IMR-90 (cell line): ENCODE measurements around the gene STOML1. TPM values are rescaled to one million over a fixed set of nuclear protein-coding genes. Genes with fewer than 3 reads are reported as not detected.
A peak's percentile ranks its signal among the peaks of the same experiment; 100 is the strongest.

ENCODE experiments used
- ATAC-seq: fragments of 200-7000 bp; cut with Tn5 transposase; 2 replicates; pipeline ENCODE4 v1.9.1; 2020; ENCODE audit warnings: low read depth, mild to moderate bottlenecking, moderate library complexity
- BruUV-seq: library from RNA; stranded (reverse); fragments of 400-500 nt; replicated peaks from 2 replicates; lab custom pipeline; 2021; lab: Mats Ljungman, UMichigan
- CTCF ChIA-PET: fragments of 300-600 bp; formaldehyde crosslinking; extraction: SDS; loops from one replicate; lab custom pipeline; 2021; ENCODE audit warnings: antibody characterized with exemption; lab: Yijun Ruan, JAX
- POLR2A ChIA-PET: fragments of 300-600 bp; sonication (Branson Sonifier 250); formaldehyde crosslinking; loops from one replicate; lab custom pipeline; 2022; ENCODE audit warnings: antibody characterized with exemption; ENCODE audit not compliant: unreplicated experiment; lab: Charles Lee
- DNase-seq: peaks from one replicate; pipeline ENCODE4 v3.0.0; 2013
- H2AFZ ChIP-seq: replicated peaks from 2 replicates; pipeline ENCODE3; 2013; ENCODE audit warnings: low read length, mild to moderate bottlenecking; ENCODE audit not compliant: poor library complexity
- H2AK5ac ChIP-seq: 2 replicates; pipeline ENCODE4 v1.6.1; 2013; ENCODE audit warnings: low read depth, low read length, inconsistent platforms
- H2AK9ac ChIP-seq: replicated peaks from 2 replicates; pipeline ENCODE3; 2013; ENCODE audit warnings: mild to moderate bottlenecking, low read depth, low read length, moderate library complexity; ENCODE audit not compliant: poor library complexity
- H2BK120ac ChIP-seq: 2 replicates; pipeline ENCODE4 v1.6.1; 2013; ENCODE audit warnings: low read depth, low read length, inconsistent platforms
- H2BK15ac ChIP-seq: 3 replicates; pipeline ENCODE4 v1.6.1; 2013; ENCODE audit warnings: low read depth, low read length, inconsistent platforms
- H2BK20ac ChIP-seq: 2 replicates; pipeline ENCODE4 v1.6.1; 2013; ENCODE audit warnings: low read depth, mild to moderate bottlenecking, inconsistent platforms, low read length, moderate library complexity
- H2BK5ac ChIP-seq: 2 replicates; pipeline ENCODE4 v1.6.1; 2013; ENCODE audit warnings: mild to moderate bottlenecking, low read depth, low read length, inconsistent platforms; ENCODE audit not compliant: poor library complexity, severe bottlenecking
- H3K14ac ChIP-seq: replicated peaks from 2 replicates; pipeline ENCODE4 v1.6.1; 2013; ENCODE audit warnings: low read depth, low read length, inconsistent platforms
- H3K18ac ChIP-seq: 2 replicates; pipeline ENCODE4 v1.6.1; 2013; ENCODE audit warnings: low read depth, low read length, control low read depth
- H3K23ac ChIP-seq: 2 replicates; pipeline ENCODE4 v1.6.1; 2013; ENCODE audit warnings: low read depth, low read length, inconsistent platforms
- H3K27ac ChIP-seq: 2 replicates; pipeline ENCODE4 v1.5.1; 2013; ENCODE audit warnings: mild to moderate bottlenecking, control low read depth, low read length; ENCODE audit not compliant: insufficient read depth
- H3K27me3 ChIP-seq: 2 replicates; pipeline ENCODE4 v1.6.1; 2013; ENCODE audit warnings: low read length; ENCODE audit not compliant: control insufficient read depth, insufficient read depth
- H3K36me3 ChIP-seq: 2 replicates; pipeline ENCODE4 v1.6.1; 2013; ENCODE audit warnings: low read length, mixed read lengths; ENCODE audit not compliant: control insufficient read depth, insufficient read depth
- H3K4ac ChIP-seq: 2 replicates; pipeline ENCODE4 v1.6.1; 2013; ENCODE audit warnings: low read depth, low read length, inconsistent platforms
- H3K4me1 ChIP-seq: 2 replicates; pipeline ENCODE4 v1.6.1; 2013; ENCODE audit warnings: low read length, mixed read lengths; ENCODE audit not compliant: control insufficient read depth, insufficient read depth
- H3K4me2 ChIP-seq: 2 replicates; pipeline ENCODE4 v1.6.1; 2013; ENCODE audit warnings: low read depth, mild to moderate bottlenecking, control low read depth, low read length, moderate library complexity
- H3K4me3 ChIP-seq: 2 replicates; pipeline ENCODE4 v1.5.1; 2013; ENCODE audit warnings: low read depth, mild to moderate bottlenecking, control low read depth, low read length, moderate library complexity; ENCODE audit not compliant: insufficient read depth
- H3K56ac ChIP-seq: 2 replicates; pipeline ENCODE4 v1.6.1; 2013; ENCODE audit warnings: low read length, inconsistent platforms; ENCODE audit not compliant: insufficient read depth; ENCODE audit errors: extremely low read depth
- H3K79me1 ChIP-seq, 2 experiments: 2 replicates each; pipeline ENCODE4 v1.6.1; 2013; ENCODE audit warnings: low read length in 2 of 2, inconsistent platforms in 1 of 2, low read depth in 1 of 2
- H3K9ac ChIP-seq: 2 replicates; pipeline ENCODE4 v1.6.1; 2013; ENCODE audit warnings: low read depth, low read length, control low read depth
- H3K9me1 ChIP-seq: 2 replicates; pipeline ENCODE4 v1.6.1; 2013; ENCODE audit warnings: low read length, inconsistent platforms; ENCODE audit not compliant: insufficient read depth
- H3K9me3 ChIP-seq: 2 replicates; pipeline ENCODE4 v1.6.1; 2013; ENCODE audit warnings: low read length; ENCODE audit not compliant: control insufficient read depth, insufficient read depth
- H4K20me1 ChIP-seq: 2 replicates; pipeline ENCODE4 v1.6.1; 2013; ENCODE audit warnings: low read length, inconsistent platforms; ENCODE audit not compliant: insufficient read depth
- H4K5ac ChIP-seq: 2 replicates; pipeline ENCODE4 v1.6.1; 2013; ENCODE audit warnings: mild to moderate bottlenecking, low read depth, low read length, control low read depth
- H4K8ac ChIP-seq, 2 experiments: 2 replicates each; pipeline ENCODE4 v1.6.1; 2013; ENCODE audit warnings: low read depth in 2 of 2, low read length in 2 of 2, control low read depth in 1 of 2, inconsistent platforms in 1 of 2
- H4K91ac ChIP-seq: 2 replicates; pipeline ENCODE4 v1.6.1; 2013; ENCODE audit warnings: low read depth, low read length, inconsistent platforms; ENCODE audit not compliant: insufficient read depth
- CEBPB ChIP-seq: IDR thresholded peaks from 2 replicates; pipeline ENCODE4 v1.6.1; 2012; ENCODE audit warnings: low read depth, low read length, improper control_type of control experiment
- CHD1 ChIP-seq: IDR thresholded peaks from 2 replicates; pipeline ENCODE4 v1.6.1; 2012; ENCODE audit warnings: low read depth, low read length, improper control_type of control experiment
- FOS ChIP-seq: fragments of 150-350 bp; IDR thresholded peaks from 2 replicates; pipeline ENCODE4 v1.6.1; 2016; ENCODE audit warnings: low read depth, low read length
- MAFK ChIP-seq: IDR thresholded peaks from 2 replicates; pipeline ENCODE4 v1.6.1; 2012; ENCODE audit warnings: low read depth, low read length, improper control_type of control experiment
- MXI1 ChIP-seq: IDR thresholded peaks from 2 replicates; pipeline ENCODE4 v1.6.1; 2012; ENCODE audit warnings: low read depth, mild to moderate bottlenecking, low read length, moderate library complexity, borderline replicate concordance
- NFE2L2 ChIP-seq: fragments of 150-350 bp; IDR thresholded peaks from 2 replicates; pipeline ENCODE4 v1.6.1; 2016; ENCODE audit warnings: low read depth, mild to moderate bottlenecking, low read length
- RAD21 ChIP-seq: IDR thresholded peaks from 2 replicates; pipeline ENCODE4 v1.6.1; 2012; ENCODE audit warnings: low read length, improper control_type of control experiment
- RCOR1 ChIP-seq: IDR thresholded peaks from 2 replicates; pipeline ENCODE4 v1.6.1; 2012; ENCODE audit warnings: mild to moderate bottlenecking, low read length, improper control_type of control experiment; ENCODE audit not compliant: insufficient replicate concordance
- RFX5 ChIP-seq: IDR thresholded peaks from 2 replicates; pipeline ENCODE4 v1.8.0; 2012; ENCODE audit warnings: low read depth, mild to moderate bottlenecking, low read length, moderate library complexity
- SMC3 ChIP-seq: fragments of 150-350 bp; IDR thresholded peaks from 2 replicates; pipeline ENCODE4 v1.6.1; 2016; ENCODE audit warnings: low read depth, mild to moderate bottlenecking, antibody characterized with exemption, low read length, moderate library complexity
- WGBS, 2 experiments: methylation state at CpG; one replicate each; pipeline versions ENCODE4 v1.1.5 to v1.1.7; 2013; ENCODE audit warnings: missing lambda C conversion rate in 2 of 2; ENCODE audit not compliant: insufficient read length in 1 of 2; ENCODE audit errors: extremely low coverage in 2 of 2; 5-methylcytosine and 5-hydroxymethylcytosine counted together
- dilution Hi-C: fragments of 300-500 bp; cut with HindIII; formaldehyde crosslinking; loops from one replicate; pipeline ENCODE4 v1.14.3; 2018; ENCODE audit warnings: low sequenced_read_pairs; ENCODE audit not compliant: unreplicated experiment
- in situ Hi-C: fragments of 300-500 bp; cut with MboI; formaldehyde crosslinking; loops from 3 replicates; pipeline ENCODE4 v1.14.3; 2019; ENCODE audit warnings: low sequenced_read_pairs, inconsistent platforms, mixed read lengths
- intact Hi-C: fragments of 100-400 bp; cut with micrococcal nuclease; formaldehyde crosslinking; loops from 2 replicates; pipeline ENCODE4 v1.10.0; 2022
- polyA plus RNA-seq, 3 experiments: library from polyadenylated mRNA; depleted of rRNA; stranded (reverse); fragments of >200 nt; gene quantifications; 2 replicates each; pipeline ENCODE4 v1.2.3, GENCODE V29; 2012; ENCODE audit warnings: low replicate concordance in 1 of 3
- total RNA-seq: library from RNA; depleted of rRNA; stranded (reverse); fragments of >200 nt; gene quantifications from 2 replicates; pipeline ENCODE4 v1.2.3, GENCODE V29; 2012
- TF ChIP-seq, protein P1 (sequence below): fragments of 150-350 bp; IDR thresholded peaks from 2 replicates; pipeline ENCODE4 v1.6.1; 2016; ENCODE audit warnings: low read depth, mild to moderate bottlenecking, low read length, moderate library complexity, borderline replicate concordance
- TF ChIP-seq, protein P2 (sequence below): fragments of 150-350 bp; IDR thresholded peaks from 2 replicates; pipeline ENCODE4 v1.6.1; 2017; ENCODE audit warnings: mild to moderate bottlenecking, antibody characterized with exemption, low read length, low read depth

The STOML1 gene
- total and polyA plus RNA-seq, 2 of the 4 experiments (the other 2 are of a cell fraction): 11.8 to 21.2 TPM

DNA sequence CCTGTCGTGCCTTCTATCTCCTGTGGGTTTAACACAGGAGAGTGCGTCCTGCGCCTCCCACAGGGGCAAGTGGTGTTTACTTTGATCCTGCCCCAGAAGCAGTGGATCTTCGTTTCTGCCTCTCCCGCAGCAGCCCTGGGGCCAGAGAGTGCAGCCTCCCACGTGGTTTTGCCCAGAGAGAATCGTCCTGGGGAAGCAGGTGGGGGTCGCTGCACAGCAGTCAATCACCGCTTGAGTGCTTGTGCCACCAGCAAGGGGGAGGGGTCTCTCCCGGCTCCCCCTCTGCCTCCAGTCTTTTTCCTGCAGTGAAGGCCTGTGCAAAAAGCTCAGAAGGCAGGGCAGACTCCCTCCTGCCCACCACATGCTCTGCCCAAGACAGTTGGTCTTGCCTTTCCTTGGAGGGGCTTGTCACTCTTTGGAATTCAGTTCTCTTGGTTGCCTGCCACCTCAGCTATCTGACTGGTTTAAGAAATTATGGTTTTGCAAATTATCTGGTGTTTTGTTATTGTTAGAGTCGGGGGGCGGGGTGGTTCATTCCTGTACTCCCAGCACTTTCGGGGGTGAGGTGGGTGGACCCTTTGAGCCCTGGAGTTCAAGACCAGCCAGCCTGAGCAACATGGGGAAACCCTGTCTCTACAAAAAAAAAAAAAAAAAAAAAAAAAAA is 26.9 kb downstream of the STOML1 start:
- no peak overlapping the region for H3K4me3 ChIP-seq
- H3K79me1 ChIP-seq: no peaks in the 10 kb centered on the region
- peak overlapping the region; percentile 75 for H2BK120ac ChIP-seq
- H3K9ac ChIP-seq: no peak overlapping the region
- H3K4ac ChIP-seq: peak overlapping the region; percentile 51
- peak overlapping the region; percentile 74 for H3K14ac ChIP-seq
- BruUV-seq: no TSS peak
- peak overlapping the region; percentile 48 for H3K4me2 ChIP-seq
- 21% methylated on average over 7 of the region's 13 CpGs; no CpG with 5 or more reads in 1 of the 2 experiments for WGBS, 2 experiments
- DNase-seq: no peak
- ChIA-PET POLR2A (interaction anchor here (0.5 kb wide), 1 partner anchor 368 kb away, joined by 10 read pairs; no protein-coding TSS in a partner anchor), CTCF (interaction anchor here (0.8 to 2.1 kb wide), 4 partner anchors 8 to 14 kb away, joined by 3 to 13 read pairs (median 4); no protein-coding TSS in a partner anchor)
- H3K9me1 ChIP-seq: peaks cover 6% of the 10 kb centered on the region
- H2BK20ac ChIP-seq: peak overlapping the region; percentile 75; the same call in 1 of the 2 replicates
- H2BK5ac ChIP-seq: peak overlapping the region; percentile 36
- H3K27me3 ChIP-seq: no peaks in the 10 kb centered on the region
- peak overlapping the region; percentile 65; the same call in 1 of the 2 replicates for H2AK5ac ChIP-seq
- peaks cover 10% of the 10 kb centered on the region for H3K4me1 ChIP-seq
- dilution Hi-C loops: no loop called here
- H4K8ac ChIP-seq: peak overlapping the region in 1 of 2 experiments; percentile 95; a peak in 3 of 4 replicates
- peak overlapping the region; percentile 30 for H3K18ac ChIP-seq
- no peak overlapping the region for H3K23ac ChIP-seq
- H2BK15ac ChIP-seq: peak overlapping the region; percentile 33; the same call in 2 of the 3 replicates
- no peak overlapping the region for H3K56ac ChIP-seq
- TF ChIP-seq CEBPB (no peak), RCOR1 (no peak), RFX5 (no peak), FOS (no peak), SMC3 (no peak), MAFK (no peak), MXI1 (no peak), CHD1 (no peak), RAD21 (no peak), NFE2L2 (no peak)
- TF ChIP-seq, protein P1, sequence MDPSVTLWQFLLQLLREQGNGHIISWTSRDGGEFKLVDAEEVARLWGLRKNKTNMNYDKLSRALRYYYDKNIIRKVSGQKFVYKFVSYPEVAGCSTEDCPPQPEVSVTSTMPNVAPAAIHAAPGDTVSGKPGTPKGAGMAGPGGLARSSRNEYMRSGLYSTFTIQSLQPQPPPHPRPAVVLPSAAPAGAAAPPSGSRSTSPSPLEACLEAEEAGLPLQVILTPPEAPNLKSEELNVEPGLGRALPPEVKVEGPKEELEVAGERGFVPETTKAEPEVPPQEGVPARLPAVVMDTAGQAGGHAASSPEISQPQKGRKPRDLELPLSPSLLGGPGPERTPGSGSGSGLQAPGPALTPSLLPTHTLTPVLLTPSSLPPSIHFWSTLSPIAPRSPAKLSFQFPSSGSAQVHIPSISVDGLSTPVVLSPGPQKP: no peak
- TF ChIP-seq, protein P2, sequence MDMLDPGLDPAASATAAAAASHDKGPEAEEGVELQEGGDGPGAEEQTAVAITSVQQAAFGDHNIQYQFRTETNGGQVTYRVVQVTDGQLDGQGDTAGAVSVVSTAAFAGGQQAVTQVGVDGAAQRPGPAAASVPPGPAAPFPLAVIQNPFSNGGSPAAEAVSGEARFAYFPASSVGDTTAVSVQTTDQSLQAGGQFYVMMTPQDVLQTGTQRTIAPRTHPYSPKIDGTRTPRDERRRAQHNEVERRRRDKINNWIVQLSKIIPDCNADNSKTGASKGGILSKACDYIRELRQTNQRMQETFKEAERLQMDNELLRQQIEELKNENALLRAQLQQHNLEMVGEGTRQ: no peak
- intact Hi-C loops: loop anchor here (1.0 to 2.0 kb wide), 2 partner anchors 68 to 90 kb away; no protein-coding TSS in a partner anchor
- in situ Hi-C loops: no loop called here
- H3K9me3 ChIP-seq: no peaks in the 10 kb centered on the region
- H4K91ac ChIP-seq: peak overlapping the region; percentile 80; the same call in 1 of the 2 replicates
- H3K36me3 ChIP-seq: no peaks in the 10 kb centered on the region
- H2AK9ac ChIP-seq: peak overlapping the region; percentile 56
- ATAC-seq: peak; percentile 49
- H2AFZ ChIP-seq: peak overlapping the region; percentile 92
- no peaks in the 10 kb centered on the region for H4K20me1 ChIP-seq
- H3K27ac ChIP-seq: no peak overlapping the region; the same call in 1 of the 2 replicates
- H4K5ac ChIP-seq: peak overlapping the region; percentile 40
